ENCODE results near the gene CLEC4A.
"Not testable (repeated sequence)": the region's sequence is repeated elsewhere in the genome, so short reads cannot be mapped to it uniquely, and the experiment has no call there.

CLEC4A gene

DNA sequence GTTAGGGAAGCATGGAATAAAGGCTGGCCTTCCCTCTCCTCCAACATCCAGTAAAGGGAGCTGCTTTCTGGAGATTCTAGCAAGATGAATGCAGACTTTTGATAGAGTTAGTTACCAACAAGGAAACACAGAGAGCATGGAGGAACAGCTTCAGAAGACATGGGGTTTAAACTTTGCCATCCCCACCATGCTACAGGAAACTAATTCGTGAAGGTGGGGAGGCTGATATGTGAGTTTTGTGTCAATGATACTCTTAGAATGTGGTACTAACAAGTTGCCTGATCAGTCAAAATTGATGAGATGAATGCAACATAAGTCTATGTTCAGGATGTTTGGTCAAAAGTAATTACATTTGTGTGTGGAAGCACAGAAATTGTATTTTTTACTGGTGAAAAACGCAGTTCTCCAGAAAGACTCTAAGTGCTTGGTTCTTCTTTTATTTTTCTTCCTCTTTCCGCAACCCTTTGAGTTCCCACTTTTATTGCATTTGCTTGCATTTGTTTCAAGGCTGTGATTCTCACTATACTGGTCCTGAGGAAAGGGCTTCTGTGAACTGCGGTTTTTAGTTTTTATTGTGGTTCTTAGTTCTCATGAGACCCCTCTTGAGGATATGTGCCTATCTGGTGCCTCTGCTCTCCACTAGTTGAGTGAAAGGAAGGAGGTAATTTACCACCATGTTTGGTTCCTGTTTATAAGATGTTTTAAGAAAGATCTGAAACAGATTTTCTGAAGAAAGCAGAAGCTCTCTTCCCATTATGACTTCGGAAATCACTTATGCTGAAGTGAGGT lies at the start of gene CLEC4A:
CLEC4A (plus strand) TSS at position 494 of the 789 bp plus-strand sequence; CDS start at position 756, 262 bp downstream.
- no peak for DNase-seq

DNA sequence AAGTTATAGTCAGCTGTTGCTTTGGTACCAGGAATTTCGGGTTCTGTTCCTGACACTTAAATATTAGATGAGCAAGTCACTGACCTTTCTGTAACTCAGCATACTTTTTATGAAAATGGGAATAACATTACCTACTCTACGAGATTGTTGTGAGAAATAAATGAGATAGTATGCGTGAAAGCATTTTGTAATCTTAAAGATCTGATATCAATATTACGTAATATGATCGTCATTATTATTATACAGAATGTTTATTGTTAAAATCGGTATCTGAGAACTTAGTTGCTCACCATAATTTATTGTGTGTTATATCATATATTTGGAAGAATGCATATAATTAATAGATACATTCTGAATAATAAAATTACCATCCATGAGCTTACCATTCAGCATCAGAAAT lies 47.5 kb upstream of the CLEC4A start:
- DNase-seq = no peak

DNA sequence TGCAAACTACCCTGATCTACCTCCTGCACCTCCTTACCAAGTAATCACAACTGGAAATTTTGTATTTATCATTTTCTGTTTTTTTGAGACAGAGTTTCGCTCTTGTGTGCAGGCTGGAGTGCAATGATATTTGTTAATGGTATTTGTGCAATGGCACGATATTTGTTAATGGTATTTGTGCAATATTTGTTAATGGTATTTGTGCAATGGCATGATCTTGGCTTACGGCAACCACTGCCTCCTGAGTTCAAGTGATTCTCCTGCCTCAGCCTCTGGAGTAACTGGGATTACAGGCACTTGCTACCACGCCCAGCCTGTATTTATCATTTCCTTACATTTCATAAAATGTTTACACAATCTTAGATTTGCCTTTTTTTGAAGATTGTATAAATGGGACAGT lies 47.1 kb upstream of the CLEC4A start:
- DNase-seq = no peak

DNA sequence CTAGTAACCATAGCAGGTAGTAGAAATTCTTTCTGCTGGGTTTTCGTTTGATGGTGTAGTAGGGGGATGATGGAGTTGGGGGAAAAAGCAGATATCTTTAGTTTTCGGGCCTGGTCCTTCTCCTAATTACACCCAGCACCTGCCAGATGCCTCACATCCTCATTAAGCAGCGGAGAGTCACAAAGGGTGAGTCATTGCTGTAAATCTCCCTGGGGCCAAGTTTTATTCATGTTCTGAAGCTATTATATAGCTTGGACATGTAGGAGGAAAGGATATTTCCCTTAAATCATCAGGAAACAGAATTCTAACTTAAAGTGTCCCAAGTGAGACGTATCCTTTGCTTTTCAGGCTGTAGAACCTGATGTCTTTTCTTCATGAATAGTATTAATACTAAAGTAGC lies 46.2 kb upstream of the CLEC4A start:
- peak; percentile 83 for DNase-seq

DNA sequence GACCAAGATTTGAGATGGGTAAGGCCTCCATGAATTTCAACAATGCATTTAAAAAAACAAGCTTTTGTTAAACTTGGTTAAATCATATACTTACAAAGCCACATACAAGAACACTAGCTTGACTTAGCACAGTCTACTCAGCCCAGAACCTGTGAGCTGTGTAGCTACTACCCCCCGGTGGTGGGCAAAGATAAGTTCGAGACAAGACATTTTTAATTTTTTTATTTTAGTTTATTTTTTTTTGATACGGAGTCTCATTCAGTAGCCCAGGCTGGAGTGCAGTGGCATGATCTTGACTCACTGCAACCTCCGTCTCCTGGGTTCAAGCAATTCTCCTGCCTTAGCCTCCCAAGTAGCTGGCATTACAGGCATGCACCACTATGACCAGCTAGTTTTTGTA lies 45.0 kb upstream of the CLEC4A start:
- peak; percentile 61 for DNase-seq

DNA sequence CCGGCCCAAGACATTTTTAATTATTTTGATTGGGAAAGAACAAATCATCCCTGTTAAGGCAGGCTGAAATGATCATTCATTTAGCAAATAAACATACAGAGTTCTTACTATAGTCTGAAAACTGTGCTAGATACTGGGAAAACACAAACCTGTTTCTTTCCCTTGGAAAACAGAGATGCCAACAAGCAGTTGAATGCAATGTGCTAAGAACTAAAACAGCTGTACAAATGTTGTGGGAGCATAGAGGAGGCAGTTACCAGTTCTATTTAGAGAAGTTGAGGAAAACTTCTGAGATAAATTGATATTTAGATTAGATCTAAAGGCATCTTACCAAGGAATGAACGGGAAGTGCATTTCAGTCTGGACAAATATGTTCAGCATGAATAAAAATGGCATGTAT lies 44.5 kb upstream of the CLEC4A start:
- DNase-seq = no peak

DNA sequence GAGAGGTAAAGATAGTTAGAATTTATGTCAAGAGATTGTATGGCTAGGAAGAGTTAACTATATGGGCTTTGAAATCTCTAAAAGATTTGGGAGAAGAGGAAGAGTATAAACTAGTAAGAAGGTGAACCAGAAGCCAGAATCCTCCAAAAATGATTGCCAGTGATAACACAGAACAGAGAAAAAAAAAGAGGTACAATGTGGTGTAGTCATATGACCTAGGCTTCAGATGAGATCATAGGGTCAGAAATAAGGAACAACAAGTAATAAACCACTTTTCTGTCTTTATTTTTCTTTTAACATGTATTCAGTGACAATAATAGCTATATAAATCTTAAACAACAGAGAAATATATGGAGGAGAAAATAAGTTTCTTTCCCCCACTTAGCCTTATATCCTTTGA lies 43.3 kb upstream of the CLEC4A start:
- DNase-seq = no peak

DNA sequence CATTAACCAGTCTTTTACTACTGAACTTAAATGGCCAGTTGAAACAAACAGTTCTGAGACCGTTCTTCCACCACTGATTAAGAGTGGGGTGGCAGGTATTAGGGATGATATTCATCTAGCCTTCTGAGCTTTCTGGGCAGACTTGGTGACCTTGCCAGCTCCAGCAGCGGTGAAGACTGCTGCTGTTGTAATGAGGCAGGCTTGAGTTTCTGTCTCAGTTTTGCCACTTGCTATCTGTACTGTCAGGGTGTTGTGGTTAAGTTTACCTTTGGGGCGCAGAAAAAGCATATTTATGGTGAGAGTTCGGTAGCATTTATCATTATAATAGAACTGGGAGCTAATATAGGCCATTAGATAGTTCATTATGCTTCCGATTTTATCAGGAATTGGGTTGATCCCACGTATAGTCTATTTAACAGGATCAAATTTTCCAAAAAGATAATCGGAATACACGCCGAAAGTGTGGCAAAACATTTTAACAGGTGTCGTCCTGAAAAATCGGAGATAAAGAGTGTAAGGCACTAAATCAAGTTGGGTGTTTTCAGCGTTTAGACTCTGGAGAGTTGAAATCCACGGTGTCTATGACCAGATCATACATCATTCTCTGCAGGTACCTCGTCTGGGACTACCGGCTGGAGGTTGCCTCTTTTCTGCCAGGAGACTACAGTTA lies 42.0 kb upstream of the CLEC4A start:
- peak; percentile 52 for DNase-seq

DNA sequence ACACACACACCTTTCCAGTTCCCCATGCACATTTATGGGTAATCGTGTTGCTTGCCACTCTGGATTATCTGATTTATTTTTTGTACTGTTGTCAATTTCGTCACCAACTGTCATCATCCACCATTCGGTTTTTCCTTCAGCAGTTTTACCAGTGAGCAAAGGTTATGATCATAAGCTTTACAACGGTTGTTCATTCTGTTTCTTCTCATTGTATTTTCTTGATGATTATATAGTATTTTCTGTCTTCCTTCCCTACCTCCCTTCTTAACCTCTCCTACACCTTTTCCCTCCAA lies 40.7 kb upstream of the CLEC4A start:
- no peak for DNase-seq

DNA sequence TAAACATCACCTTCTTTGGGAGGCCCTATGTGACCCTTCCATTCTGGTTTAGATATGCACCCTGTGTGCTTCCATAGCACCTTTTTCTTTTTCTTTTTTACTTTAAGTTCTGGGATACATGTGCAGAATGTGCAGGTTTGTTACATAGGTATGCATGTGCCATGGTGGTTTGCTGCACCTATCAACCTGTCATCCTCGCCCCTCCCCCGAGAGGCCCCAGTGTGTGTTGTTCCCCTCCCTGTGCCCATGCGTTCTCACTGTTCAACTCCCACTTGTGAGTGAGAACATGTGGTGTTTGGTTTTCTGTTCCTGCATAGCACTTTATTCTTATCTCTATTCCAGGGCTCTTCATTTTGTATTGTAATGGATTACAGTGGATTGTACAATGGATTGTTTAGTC lies 39.1 kb upstream of the CLEC4A start:
- DNase-seq = not testable (repeated sequence)

DNA sequence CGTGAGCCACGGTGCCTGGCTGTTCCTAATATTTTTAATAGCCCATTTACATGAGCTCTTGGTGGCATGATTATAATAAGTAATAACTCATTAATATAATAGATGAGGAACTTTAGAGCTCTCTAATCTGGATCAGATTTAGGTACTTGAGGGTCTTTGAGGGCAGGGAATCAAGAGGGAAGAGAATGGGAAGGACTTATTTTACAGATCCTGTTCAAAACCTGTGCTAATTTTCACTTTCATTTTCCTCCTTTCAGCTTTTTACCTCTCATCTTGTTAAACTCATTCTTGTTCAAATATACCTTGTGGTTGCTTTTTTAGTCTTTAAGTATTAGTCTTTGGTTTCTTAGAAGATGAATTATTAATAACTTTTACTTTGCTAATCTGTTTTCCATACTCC lies 35.8 kb upstream of the CLEC4A start:
- DNase-seq = no peak

DNA sequence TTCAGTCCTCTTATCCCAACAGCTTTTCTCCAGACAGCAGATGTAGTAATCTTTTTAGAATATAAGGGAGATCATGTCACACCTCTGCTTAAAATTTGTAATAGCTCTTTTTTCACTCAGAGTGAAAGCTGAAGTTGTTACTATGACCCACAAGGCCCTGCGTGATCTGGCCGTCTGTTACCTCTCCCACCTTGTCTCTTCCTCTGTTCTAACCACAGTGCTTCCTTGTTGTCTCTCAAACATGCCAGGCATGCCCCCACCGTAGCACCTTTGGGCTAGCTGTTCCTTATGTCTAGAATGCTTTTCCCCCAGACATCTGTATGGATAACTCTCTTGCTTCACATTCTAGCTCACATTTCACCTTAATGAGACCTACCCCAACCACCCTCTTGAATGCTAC lies 34.8 kb upstream of the CLEC4A start:
- DNase-seq = no peak

DNA sequence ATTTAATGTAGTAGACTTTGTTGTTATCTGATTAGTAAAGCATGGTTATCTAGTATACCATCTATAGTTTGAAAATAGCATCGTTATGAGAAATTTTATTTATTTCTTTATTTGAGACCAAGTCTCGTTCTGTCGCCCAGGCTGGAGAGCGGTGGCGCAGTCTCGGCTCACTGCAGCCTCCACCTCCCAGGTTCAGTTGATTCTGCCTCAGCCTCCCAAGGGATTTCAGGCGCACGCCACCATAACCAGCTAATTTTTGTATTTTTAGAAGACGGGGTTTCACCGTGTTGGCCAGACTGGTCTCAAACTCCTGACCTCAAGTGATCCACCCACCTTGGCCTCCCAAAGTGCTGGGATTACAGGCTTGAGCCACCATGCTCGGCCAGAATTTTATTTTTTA lies 34.1 kb upstream of the CLEC4A start:
- DNase-seq = not testable (repeated sequence)

DNA sequence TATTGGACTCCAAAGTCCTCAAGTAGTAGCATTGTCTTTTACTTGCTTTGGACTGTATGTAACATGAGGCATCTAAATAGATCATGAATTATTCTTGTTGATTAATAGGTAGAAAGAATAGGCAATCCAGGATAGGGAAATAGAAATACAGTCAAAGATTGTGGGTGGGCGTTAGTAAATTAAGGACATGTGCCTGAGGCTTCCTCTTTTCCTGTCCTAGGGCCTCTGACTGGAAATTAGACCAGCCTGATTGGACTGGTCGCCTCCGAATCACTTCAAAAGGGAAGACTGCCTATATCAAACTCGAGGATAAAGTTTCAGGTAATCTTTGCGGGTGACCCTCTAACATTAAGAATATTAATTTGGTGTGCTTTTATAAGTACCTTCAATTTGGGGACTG lies 33.7 kb upstream of the CLEC4A start:
- no peak for DNase-seq

DNA sequence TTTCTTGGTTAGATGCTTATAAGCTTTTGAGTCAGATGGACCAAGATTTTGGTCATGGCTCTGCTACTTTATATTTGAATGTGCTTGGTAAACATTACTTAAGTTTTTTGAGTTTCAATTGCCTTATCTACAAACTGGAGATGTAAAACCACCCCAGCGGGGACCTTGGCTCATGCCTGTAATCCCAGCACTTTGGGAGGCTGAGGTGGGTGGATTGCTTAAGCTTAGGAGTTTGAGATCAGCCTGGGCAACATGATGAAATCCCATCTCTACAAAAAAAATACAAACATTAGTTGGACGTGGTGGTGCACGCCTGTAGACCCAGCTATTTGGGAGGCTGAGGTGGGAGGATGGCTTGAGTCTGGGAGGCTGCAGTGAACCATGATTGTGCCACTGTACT lies 30.1 kb upstream of the CLEC4A start:
- DNase-seq = no peak

DNA sequence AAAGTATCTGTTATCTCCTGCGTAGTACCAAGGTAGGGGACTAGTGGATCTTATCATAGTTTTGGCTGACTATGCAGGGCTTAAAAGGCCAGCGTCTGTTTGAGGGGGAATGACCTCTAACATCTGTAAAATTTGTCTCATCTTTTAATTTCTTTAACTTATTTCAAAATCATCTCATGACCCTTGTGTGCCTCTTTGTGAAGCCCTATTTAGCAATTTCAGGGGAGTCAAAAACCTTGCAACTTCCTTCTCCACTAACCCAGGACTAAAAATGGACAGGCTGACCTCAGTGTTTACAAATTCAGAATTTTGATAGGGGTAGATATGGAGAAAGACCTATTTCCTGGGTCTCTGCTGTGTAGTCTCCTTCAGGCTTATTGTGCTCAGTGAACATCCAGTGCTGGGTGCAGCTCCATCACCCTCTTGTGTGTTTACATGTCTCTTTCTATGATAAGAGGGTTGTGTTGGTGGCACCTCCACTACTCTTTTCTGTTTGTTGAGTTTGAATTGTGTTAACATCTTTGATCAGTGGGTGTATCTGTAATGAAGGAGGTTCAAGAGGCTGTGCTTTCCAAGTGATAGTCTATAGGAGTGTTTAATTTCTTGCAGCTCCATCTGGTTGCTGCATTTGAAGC lies 27.0 kb upstream of the CLEC4A start:
- no peak for DNase-seq

DNA sequence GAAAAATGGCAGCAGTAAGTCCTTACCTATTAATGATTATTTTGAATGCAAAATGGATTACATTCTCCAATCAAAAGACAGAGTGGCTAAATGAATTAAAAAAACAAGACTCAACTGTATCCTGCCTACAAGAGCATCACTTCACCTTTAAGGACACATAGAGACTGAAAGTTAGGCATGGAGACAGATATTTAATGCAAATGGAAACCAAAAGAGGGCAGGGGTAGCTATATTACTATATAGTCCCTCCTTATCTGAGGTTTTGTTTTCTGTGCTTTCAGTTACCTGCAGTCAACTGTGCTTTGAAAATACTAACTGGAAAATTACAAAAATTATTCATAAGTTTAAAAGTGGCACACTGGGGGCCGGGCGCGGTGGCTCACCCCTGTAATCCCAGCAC lies 24.2 kb upstream of the CLEC4A start:
- no peak for DNase-seq

DNA sequence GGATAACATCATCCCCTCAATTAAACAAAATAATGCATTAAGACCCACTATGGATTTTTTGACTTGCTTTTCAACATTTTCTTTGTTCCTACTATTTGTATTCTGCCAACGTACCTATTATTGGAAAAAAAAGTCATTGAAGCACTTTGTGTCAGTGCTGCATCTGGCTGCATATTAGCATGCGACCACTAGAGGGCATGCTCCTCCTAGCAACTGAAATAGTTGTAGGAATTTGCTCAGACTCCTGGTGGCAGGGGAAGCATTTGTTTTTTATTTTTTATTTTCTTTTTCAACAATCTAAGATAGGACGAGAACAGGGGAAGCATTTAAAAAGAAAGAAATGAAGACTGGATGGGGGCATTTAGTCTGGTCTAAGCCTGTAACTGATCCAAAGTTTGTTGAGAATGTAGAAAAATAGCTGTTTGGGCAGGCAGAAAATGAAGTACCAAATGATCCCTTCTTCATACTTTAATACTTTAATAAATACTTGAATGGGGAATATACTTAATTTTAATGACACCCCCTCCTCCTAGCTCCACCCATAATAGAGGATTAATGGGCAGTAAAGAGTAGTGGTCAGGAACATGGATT lies 14.5 kb upstream of the CLEC4A start:
- DNase-seq = peak; percentile 67

DNA sequence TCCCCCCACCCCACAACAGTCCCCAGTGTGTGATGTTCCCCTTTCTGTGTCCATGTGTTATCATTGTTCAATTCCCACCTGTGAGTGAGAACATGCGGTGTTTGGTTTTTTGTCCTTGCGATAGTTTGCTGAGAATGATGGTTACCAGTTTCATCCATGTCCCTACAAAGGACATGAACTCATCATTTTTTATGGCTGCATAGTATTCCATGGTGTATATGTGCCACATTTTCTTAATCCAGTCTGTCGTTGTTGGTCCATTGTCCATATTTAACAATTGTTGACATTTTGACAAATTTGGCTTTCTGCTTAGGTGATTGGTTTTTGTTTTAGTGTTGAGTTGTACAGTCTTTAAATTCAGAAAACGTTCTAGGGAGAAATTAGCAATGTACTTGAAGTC lies 10.3 kb upstream of the CLEC4A start:
- not testable (repeated sequence) for DNase-seq

DNA sequence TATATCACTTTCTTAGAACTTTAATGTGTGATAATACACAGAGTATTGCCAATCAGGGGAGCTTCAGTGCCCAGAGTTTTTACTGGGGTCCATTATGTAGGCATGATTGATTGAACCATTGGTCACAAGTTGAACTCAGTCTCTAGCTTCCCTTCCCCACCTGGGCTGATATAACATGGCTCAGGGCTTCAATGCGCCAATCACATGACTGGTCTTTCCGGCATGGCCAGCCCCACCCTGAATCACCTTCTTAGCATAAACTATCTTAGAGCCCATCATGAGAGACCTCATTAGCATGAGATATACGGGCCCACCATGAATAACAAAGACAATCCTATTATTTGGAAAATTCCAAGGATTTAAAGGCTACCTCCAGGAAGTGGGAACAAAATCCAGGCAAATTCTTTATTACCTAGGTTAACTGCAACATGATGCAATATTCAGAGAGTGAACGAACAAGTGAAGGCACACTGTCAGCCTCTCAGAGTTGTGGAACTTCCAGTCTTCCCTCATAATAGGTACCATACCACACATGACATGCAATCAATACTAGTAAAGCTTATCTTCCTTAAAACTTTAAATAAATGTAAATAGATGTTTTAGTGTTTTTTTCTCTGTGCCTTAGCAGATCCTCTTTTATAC lies 3.2 kb upstream of the CLEC4A start:
- no peak for DNase-seq

DNA sequence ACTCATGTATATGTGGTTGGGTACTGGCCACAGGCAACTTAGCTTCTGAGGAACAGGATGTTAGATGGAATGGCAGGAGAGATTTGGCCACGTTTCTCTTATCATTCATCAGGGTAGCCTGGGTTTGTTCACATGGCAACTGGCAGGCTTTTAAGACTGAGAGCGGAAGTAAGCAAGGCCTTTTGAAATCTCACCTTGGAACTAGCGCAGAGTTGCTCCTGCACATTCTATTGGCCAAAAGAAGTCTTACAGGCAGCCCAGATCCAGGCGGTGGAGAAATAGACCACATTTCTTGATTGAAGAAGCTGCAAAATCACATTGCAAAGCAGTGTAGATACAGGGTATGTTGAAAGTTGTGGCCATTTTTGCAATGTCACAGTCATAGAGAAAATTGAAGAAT lies 3.7 kb downstream of the CLEC4A start:
- DNase-seq = no peak

DNA sequence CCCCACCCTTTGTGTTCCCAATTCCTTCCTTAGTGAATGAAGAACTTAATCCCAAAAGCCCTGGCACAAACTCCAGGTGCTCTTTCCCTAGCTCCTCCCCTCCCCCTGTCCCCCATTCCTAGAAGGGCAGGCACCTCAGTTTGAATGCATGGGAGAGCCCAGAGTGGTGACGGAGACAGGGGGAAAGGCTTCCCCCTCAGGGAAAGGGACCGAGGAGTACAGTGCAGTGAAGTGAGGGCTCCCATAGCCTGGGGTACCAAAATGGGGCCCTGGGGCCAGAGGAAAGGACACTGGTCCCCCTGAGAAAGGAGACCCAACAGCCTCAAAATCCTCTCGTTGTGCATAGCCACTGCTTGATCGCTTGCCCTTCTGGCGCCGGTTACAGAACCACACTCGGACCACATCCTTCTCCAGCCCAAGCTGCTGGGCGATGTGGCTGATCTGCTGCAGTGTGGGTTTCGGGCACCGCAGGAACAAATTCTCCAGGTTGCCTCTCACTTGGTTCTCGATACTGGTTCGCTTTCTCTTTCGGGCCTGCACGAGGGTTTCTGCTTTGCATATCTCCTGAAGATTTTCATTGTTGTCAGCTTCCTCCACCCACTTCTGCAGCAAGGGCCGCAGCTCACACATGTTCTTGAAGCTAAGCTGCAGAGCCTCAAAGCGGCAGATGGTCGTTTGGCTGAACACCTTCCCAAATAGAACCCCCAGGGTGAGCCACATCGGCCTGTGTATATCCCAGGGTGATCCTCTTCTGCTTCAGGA lies 10.4 kb downstream of the CLEC4A start:
- not testable (repeated sequence) for DNase-seq

Data from NCI-H69 (cell line).